HEK293T (cell line): ENCODE measurements around the gene APPL2.

Experiments used
- ARNT ChIP-seq: fragments of 450-650 bp; IDR thresholded peaks from 2 replicates; pipeline ENCODE4 v1.6.1; 2017; ENCODE audit warnings: mild to moderate bottlenecking
- BHLHE40 ChIP-seq: fragments of 450-650 bp; IDR thresholded peaks from 2 replicates; pipeline ENCODE4 v1.6.1; 2016; ENCODE audit warnings: mild to moderate bottlenecking, moderate library complexity, borderline replicate concordance
- CTBP1 ChIP-seq: fragments of 450-650 bp; IDR thresholded peaks from 2 replicates; pipeline ENCODE4 v1.6.1; 2016; ENCODE audit warnings: borderline replicate concordance
- ELF4 ChIP-seq: fragments of 450-650 bp; IDR thresholded peaks from 2 replicates; pipeline ENCODE4 v1.6.1; 2017; ENCODE audit warnings: antibody characterized with exemption
- FOXA1 ChIP-seq: fragments of 450-650 bp; IDR thresholded peaks from 2 replicates; pipeline ENCODE4 v1.6.1; 2016; ENCODE audit warnings: mild to moderate bottlenecking
- FOXM1 ChIP-seq: fragments of 450-650 bp; IDR thresholded peaks from 2 replicates; pipeline ENCODE4 v1.6.1; 2017; ENCODE audit warnings: mild to moderate bottlenecking, borderline replicate concordance
- HDGF ChIP-seq: fragments of 450-650 bp; IDR thresholded peaks from 2 replicates; pipeline ENCODE4 v1.6.1; 2017; ENCODE audit warnings: antibody characterized with exemption, borderline replicate concordance
- L3MBTL2 ChIP-seq: fragments of 450-650 bp; conservative IDR thresholded peaks from 2 replicates; pipeline ENCODE4 v1.6.1; 2016; ENCODE audit warnings: mild to moderate bottlenecking
- LEF1 ChIP-seq: fragments of 450-650 bp; IDR thresholded peaks from 2 replicates; pipeline ENCODE4 v1.6.1; 2017; ENCODE audit warnings: mild to moderate bottlenecking, borderline replicate concordance
- NFRKB ChIP-seq: fragments of 450-650 bp; IDR thresholded peaks from 2 replicates; pipeline ENCODE4 v1.6.1; 2016; ENCODE audit warnings: mild to moderate bottlenecking, moderate library complexity
- PKNOX1 ChIP-seq: fragments of 450-650 bp; IDR thresholded peaks from 2 replicates; pipeline ENCODE4 v1.6.1; 2016
- SP1 ChIP-seq: fragments of 450-650 bp; IDR thresholded peaks from 2 replicates; pipeline ENCODE4 v1.6.1; 2017
- SUZ12 ChIP-seq: fragments of 450-650 bp; IDR thresholded peaks from 2 replicates; pipeline ENCODE4 v1.6.1; 2016; ENCODE audit warnings: mild to moderate bottlenecking
- ZNF384 ChIP-seq: fragments of 450-650 bp; IDR thresholded peaks from 2 replicates; pipeline ENCODE4 v1.6.1; 2016

DNA sequence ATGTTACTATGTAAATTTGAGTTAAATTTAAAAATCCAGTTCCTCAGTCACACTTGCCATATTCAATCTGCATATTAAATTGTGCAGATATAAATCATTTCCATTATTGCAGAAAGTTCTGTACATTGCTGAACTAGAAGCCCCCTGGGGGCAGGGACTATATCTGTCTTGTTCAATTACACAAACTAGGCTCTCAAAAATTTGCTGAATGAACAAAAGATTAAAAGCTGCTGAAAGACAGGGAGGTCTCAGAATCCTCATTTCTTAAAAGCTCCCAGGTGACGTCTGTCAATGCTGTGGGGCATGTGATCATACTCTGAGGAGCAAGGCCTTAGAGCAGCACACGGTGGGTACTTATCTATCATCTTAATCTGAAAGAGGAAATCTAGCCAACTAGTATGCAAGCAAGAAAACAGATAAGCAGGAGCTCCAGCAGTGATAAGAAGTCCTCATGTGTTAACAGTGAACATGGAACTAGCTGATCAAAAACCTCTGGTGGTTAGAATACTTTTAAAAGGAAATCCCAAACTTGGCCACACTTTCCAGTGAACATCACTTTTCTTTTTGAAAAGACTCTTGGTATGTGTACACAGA is 60.5 kb downstream of the APPL2 start:
- no peak for TF ChIP-seq ARNT
- TF ChIP-seq L3MBTL2: no peak
- no peak for TF ChIP-seq SP1
- no peak for TF ChIP-seq NFRKB
- TF ChIP-seq ZNF384: no peak
- no peak for TF ChIP-seq FOXA1
- TF ChIP-seq HDGF: no peak
- TF ChIP-seq CTBP1: no peak
- no peak for TF ChIP-seq ELF4
- TF ChIP-seq SUZ12: no peak
- TF ChIP-seq BHLHE40: no peak
- no peak for TF ChIP-seq PKNOX1
- no peak for TF ChIP-seq FOXM1
- no peak for TF ChIP-seq LEF1
